ENCODE measurements around the gene CPT1C.
A peak's percentile ranks its signal among the peaks of the same experiment; 100 is the strongest.
"Not testable (repeated sequence)": the region's sequence is repeated elsewhere in the genome, so short reads cannot be mapped to it uniquely, and the experiment has no call there.

The CPT1C gene

DNA sequence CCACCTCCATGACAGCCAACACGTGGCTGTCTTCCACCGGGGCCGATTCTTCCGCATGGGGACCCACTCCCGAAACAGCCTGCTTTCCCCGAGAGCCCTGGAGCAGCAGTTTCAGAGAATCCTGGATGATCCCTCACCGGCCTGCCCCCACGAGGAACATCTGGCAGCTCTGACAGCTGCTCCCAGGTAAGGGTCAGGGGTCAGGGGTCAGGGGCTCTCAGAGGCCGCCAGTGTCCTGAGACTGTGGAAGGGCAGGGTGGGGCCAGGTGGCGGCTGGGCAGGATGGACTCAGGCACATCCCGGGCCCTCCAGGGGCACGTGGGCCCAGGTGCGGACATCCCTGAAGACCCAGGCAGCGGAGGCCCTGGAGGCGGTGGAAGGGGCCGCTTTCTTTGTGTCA is 15.0 kb downstream of the CPT1C start:
- no peak for DNase-seq (ENCODE audit: low spot score)

DNA sequence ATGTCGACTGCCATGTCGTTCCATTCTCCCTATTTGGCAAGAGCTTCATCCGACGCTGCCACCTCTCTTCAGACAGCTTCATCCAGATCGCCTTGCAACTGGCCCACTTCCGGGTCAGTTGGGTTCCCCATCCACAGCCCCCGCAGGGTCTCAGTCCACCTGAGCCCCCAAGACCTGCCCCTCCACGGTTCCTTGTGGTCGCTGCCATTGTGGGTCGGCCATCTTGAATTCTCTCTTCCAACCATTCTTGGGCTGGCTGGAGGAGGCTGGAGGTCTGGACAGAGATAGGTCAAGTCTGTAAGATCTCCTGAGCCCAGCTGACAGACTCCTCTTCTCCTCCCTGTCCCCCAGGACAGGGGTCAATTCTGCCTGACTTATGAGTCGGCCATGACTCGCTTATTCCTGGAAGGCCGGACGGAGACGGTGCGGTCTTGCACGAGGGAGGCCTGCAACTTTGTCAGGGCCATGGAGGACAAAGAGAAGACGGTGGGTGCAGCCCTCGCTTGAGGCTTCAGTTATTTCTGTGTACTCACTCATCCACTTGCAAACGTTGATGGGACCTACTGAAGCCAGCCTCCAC is 19.5 kb downstream of the CPT1C start:
- no peak for DNase-seq (ENCODE audit: low spot score)

DNA sequence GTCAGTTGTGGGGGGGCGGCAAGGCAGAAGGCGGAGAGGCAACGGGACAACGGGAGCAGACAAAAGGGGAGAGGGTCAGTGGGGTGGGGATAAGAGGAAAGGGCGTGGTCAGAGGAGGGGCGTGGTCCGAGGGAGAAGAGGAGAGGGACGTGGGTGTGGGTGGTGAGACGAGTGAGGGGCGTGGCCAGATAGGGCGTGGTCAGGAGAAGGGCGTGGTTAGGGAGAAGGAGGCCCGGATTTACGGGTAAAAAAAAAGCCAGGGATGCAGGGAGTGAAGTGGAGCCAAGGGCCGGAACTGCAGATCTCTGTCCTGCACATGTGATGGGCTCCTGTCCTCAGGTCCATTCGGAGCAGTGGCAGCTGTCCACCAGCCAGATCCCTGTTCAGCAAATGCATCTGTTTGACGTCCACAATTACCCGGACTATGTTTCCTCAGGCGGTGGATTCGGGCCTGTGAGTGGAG is 21.5 kb downstream of the CPT1C start:
- DNase-seq (ENCODE audit: low spot score), result no peak

DNA sequence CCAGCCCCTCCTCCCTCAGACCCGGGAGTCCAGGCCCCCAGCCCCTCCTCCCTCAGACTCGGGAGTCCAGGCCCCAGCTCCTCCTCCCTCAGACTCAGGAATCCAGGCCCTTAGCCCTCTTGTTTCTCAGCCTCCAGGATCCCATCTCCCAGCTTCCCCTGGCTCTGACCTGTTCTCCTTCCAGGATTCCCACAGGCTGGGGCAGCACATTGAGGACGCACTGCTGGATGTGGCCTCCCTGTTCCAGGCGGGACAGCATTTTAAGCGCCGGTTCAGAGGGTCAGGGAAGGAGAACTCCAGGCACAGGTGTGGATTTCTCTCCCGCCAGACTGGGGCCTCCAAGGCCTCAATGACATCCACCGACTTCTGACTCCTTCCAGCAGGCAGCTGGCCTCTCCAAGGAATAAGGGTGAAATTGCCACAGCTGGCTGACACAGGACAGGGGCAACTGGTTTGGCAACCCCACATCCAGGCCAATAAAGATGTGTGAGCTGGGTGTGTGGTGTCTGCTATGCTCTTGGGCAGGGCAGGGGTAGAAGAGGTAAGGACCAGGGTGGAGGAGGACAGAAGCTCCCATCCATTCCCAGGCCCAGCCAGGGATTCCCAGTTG is 22.4 kb downstream of the CPT1C start:
- no peak for DNase-seq (ENCODE audit: low spot score)

DNA sequence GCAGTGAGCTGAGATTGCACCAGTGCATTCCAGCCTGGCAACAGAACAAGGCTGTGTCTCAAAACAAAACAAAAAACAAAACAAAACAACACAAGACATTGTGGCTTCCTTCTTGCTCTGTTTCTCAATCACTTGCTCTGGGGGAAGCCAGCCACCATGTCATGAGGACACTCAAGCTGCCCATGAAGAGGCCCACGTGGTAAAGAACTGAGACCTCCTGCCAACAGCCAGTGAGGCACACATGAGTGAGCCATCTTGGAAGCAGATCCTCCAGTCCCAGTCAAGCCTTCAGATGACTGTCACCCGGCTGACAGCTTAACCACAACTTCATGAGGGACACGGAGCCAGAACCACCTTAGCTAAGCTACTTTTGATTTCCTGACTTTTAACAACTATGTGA is 25.2 kb downstream of the CPT1C start:
- no peak for DNase-seq (ENCODE audit: low spot score)

DNA sequence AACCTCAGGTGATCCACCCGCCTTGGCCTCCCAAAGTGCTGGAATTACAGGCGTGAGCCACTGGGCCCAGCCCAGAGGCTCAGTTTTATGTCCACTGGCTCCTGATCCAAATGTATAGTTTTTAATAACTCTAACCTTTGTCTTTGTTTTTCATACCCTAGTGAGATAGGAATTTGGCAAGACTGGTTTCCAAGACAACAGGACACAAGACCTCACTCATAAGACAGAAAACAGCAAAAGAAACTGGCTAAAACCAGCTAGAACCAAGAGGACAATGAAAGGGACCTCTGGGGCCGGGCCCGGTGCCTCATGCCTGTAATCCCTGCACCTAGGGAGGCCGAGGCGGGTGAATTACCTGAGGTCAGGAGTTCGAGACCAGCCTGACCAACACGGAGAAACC is 27.6 kb downstream of the CPT1C start:
- DNase-seq (ENCODE audit: low spot score), result no peak

DNA sequence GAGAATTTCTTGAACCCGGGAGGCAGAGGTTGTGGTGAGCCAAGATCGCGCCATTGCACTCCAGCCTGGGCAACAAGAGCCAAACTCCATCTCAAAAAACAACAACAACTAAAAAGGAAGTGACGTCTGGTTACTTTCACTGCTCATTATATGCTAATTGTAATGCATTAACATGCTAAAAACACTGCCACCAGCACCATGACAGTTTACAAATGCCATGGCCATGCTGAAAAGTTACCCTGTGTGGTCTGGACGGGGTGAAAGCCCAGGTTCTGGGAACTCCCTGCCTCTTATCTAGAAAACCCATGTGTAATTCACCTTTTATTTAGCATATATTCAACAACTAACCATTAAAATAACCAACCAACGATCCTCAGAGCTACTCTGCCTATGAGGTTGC is 28.1 kb downstream of the CPT1C start:
- no peak for DNase-seq (ENCODE audit: low spot score)

DNA sequence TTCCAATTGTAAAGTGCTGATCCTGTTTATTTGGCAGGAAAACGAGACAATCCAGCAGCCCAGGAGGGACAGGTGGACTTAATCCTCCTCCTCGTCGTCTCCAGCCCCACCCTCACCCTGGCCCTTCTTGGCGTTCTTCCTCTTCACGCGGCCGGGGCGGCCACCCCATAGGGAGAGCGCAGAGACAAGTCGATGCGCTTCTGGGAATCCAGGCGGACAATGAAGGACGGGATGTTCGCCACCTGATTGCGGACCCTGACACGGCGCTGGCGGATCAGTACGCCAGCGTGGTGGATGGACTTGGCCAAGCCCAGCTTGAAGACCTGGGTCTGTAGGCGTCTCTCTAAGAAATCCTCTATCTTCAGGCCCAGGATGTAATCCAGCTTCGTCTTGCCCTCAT is 28.5 kb downstream of the CPT1C start:
- not testable (repeated sequence) for DNase-seq (ENCODE audit: low spot score)

DNA sequence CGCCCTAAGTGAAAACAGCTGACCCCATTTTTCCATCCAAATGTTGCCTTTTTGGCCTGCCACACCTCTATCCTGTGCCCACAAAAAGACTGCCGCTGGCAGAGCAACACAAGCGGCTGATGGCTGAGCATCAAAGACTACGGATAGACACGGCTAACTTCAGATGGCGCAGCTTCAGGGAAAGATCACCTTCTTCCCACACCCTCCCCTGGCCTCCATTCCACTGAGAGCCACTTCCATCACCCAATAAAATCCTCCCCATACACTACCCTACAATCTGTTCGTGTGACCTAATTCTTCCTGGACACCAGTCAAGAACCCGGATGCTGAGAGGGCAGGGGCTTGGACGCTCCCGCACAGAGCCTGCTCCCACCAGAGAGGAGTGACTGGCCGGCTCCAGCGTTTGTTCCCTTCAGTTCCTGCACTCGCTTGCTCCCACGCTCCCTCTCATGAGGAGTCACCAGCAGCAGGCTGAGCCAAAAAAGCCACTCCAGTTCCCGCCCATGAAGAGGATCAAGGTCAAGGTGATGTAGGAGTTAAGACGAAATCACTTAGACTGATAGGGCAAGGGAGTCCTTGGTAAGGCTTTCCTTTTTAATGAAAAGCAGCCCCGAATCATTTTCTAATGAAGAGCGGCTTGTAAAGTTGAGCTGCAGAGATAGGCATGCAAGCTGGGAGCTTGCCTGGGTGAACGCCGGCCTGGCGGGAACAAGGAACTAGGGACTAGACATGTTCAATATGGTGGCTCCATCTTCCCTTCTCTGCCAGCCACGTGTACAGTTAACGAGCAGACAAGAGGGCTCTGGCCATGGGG is 36.5 kb downstream of the CPT1C start:
- DNase-seq (ENCODE audit: low spot score), result no peak

DNA sequence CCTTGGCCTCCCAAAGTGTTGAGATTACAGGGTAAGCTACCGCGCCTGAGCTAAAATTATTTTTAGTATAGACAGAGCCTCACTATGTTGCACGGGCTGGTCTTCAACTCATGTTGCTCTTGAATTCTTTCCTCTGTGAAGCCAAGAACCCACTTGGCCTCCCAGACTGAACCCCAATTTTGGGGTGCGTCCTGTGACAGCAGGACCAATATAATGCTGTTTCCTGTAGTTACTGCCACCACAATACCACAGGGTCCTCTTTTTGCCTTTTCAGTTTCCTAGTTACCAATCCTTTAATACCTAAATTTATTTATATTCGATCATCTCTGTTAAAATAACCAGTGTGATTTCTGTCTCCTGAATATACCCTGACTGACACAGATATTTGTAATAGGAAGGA is 39.2 kb downstream of the CPT1C start:
- no peak for DNase-seq (ENCODE audit: low spot score)

DNA sequence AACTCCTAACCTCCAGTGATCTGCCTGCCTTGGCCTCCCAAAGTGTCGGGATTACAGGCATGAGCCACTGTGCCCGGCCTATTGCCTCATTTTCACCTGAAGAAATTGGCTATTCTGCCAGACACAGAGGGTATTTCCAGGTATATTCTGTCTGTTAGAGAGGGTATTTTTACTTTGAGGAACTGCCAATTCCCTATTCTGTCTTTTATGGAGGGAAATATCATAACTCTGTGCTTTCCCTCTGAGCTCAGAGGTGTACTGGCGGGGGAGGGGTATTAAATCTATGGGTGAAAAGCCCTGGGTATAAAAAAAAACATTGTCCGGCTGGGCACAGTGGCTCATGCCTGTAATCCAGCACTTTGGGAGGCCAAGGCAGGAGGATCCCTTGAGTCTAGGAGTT is 47.4 kb downstream of the CPT1C start:
- DNase-seq (ENCODE audit: low spot score), result no peak

DNA sequence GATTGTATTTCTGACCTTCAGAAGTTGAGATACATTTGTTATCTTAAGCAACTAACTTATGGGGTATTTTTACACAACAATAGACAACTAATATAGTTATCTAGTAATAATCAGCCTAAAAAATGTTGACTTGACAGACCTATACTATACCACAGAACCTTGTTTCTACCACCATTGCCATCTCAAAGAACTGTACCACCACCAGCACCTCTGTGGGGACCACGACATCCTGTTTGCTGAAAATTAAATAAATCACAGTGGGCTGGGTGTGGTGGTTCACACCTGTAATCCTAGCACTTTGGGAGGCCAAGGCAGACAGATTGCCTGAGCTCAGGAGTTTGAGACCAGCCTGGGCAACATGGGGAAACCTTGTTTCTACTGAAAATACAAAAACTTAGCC is 48.2 kb downstream of the CPT1C start:
- no peak for DNase-seq (ENCODE audit: low spot score)

DNA sequence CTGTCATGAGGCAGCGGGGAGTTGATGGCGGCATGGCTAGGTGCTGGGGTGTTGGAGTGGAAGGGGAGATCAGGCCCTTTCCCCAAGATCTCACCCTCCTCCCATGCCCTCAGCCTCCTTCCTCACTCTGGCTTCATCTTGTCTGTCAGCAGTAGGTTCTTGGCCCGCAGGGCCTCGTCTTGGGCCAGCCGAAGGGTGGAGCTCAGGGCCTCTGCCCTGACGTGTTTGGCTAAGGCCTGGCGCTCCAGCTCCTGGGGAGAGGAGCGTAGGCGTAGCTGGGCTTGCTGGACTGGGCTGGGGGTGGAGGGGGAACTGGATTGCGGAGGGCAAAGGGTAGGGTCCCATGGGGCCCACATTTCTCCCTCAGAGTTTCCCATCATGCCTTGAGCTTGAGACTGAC is 49.0 kb downstream of the CPT1C start:
- DNase-seq (ENCODE audit: low spot score), result no peak

DNA sequence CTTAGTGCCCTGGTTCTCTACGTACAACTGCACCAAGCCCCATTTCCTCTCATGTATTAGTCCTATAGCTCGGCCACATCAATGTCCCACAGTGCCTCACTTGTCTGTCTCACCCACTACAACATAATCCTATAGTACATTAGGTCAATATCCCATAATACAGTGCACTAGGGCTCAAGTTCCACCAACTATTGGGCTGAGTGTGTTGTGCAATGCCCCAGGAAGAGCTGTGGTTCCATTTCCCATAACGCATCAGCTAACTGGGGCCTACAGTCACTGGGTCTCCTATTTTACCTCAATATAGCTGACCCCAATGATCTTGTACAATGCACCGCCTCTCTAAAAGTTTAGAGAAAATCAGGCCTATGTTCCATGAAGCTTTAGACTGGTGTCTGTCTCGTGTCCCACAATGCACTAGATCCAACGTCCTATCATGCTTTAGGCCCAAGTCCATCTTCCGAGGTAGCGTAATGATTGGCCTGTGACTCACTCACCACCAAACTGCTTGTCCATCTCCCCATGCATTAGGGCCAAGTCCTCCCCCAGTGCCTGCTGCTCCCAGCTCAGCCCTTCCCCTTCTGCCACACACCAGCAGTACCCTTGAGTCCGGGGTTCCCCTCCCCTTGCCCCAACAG is 50.4 kb downstream of the CPT1C start:
- no peak for DNase-seq (ENCODE audit: low spot score)

DNA sequence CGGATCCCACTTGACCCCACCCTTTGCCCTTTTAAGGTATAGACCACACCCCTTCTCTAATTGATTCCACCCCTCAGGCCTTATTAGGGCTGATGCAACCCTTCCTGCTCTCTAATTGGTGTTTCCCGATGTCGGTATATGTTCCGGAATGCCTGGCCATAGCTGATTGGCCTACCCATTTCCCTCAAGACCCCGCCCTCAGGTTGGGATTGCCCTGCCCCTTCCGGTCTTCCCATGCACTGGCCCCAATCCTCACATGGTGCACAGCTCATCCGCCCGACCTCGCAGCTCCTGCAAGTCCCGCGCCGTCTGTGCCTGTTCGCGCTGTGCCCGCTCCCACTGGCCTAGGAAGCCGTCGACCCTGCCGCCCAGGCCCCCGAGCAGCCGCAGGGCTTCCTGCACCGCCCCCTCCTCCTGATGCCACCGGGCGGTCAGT is 54.0 kb downstream of the CPT1C start:
- DNase-seq (ENCODE audit: low spot score), result no peak

DNA sequence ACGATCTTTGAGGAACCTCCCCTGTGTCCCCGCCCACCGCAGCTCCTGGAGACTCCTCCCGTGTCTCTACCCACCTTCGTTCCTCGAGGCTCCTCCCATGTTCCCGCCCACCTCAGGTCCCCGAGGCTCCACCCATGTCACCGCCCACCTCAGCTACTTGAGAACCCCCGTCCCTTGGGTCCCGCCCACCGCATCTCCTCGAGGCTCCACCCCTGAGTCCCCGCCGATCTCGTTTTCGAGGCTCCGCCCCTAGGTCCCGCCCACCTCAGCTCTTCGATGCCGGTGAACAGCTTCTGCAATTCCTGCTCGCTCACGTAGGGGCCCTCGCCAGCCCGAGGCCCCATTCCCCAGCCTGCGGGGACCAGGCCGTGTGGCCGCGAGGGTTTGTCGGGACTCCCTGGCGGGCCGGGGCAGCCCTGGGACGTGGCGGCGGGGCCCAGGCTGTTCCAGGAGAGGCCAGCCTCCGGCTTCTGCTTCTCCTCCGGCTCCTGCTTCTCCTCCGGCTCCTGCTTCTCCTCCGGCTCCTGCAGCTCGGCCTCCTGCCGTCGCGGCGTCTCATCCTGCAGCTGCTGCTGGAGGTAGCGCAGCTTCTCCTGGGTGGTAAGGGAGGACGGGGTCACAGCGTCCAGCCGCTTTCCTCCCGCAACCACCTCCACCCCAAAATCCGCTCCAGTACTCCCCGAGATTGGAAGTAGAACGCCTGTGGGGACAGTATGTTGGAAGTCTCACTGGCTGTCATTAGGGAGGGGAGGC is 55.5 kb downstream of the CPT1C start:
- peak; percentile 39 for DNase-seq (ENCODE audit: low spot score)

DNA sequence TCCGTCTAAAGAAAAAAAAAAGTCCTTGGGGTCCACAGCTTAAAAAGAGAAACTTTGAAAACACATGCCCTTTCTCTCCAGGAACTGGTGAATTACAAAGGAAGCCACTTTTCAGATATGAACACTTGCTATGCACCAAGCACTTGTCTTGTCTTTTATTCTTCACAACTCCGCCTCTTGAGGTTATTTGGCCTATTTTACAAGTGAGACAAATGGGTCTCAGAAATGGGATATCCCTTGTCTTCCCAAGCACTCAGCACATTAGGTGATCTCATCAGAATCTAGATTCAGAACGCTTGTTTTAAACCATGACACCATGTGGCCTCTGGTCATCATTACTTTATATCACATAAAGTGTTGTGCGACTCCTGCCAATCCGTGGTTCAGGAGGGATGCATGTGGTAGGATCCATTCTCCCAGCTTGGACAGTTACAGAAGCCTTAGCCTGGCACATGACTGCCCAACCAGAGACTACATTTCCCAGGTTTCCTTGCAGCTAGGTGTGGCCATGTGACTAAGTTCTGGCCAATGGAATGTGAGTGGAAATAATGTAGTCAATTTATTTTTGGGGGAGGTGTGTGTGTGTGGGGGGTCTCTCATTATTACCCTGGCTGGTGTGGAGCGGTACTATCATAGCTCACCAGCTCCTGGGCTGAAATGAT is 58.3 kb downstream of the CPT1C start:
- no peak for DNase-seq (ENCODE audit: low spot score)

DNA sequence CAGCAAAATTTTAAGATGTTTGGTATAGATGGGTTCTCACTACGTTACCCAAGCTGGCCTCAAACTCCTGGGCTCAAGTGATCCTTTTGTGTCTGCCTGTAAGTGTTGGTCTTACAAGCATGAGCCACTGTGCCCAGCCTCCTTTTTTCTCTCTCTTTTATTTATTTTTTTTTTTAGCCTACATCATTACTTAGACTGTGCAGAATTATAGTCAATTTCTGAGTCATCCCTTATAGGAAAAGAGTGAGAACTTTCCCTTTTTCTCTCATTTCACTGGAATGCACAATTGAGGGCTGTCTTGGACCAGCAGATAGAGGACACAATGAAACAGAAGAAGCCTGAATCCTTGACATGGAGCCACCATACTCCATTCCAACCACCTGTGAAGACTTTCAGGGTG is 58.9 kb downstream of the CPT1C start:
- DNase-seq (ENCODE audit: low spot score), result no peak

DNA sequence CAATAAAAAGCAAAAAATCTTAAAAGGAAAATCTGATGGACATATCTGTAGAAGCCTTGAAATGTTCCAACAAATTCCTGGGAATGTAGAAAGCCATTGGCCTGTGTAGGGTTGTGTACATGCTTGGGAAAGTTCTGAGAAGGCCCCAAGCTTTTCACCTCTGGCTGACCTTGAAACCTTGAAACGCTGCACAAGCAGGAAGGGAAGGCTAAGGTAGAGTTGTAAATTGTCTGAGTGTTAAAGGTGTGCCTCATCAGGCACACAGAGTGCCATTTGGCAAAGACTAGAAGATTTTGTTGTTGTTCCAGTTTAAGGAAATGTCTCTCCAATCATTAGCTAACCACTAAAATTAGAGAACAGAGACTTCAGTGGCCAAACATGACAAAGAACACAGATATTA is 61.8 kb downstream of the CPT1C start:
- DNase-seq (ENCODE audit: low spot score), result no peak

DNA sequence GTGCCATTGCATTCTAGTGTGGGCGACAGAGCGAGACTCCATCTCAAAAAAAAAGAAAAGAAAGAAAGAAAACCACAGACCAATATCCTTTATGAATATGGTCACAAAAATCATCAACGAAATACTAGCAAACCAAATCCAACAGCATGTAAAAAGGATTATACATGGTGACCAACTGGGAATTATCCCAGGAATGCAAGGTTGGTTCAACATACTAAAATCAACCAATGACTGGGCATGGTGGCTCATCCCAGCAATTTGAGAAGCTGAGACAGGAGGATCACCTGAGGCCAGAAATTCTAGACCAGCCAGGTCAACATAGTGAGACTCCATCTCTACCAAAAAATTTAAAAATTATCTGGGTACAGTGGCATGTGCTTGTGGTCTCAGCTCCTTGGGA is 65.0 kb downstream of the CPT1C start:
- DNase-seq (ENCODE audit: low spot score), result no peak

DNA sequence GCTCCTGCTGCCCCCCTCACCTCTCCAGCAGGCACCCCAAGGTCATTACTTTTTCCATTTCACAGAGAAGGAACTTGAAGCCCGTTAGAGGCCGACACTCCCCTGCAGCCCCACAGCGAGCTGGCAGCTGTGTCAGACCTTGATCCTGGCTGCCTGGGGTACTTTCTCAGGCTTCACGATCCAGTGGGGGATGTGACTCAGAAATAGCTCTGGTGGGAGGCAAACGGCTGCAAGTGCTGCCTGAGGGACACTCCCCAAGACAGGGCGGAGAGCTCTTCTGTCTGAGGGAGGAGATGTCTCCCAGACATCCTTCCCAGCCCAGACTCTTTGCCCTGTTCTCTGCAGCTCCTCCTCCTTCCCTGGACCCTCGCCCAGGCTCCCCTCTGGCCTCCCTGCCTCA is 67.4 kb downstream of the CPT1C start:
- no peak for DNase-seq (ENCODE audit: low spot score)

DNA sequence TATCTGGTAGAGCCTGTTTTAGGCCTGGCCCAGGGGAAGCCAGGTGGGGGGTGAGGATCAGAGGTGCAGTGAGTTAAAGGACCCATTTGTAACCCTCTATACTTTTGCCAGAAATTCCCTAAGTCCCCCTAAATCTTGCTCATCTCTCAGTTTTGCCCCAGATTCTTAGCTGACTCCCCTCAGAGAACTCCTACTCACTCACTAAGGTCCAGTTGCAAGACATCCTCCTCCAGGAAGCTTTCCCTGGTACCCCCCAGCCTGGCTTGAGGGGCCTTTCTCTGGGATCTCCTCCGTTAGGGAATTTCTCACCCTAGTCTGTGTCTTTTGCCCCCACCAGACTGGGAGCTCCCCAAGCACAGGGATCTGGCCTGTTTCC is 70.3 kb downstream of the CPT1C start:
- no peak for DNase-seq (ENCODE audit: low spot score)
